SH-SY5Y (cell line): ENCODE results near the gene P2RY12.

Experiments
- GATA2 ChIP-seq: IDR thresholded peaks from 2 replicates; pipeline ENCODE4 v1.6.1; 2011; ENCODE audit warnings: mild to moderate bottlenecking, low read depth, low read length
- GATA3 ChIP-seq: IDR thresholded peaks from 2 replicates; pipeline ENCODE4 v1.6.1; 2011; ENCODE audit warnings: low read depth, mild to moderate bottlenecking, low read length, moderate library complexity

DNA sequence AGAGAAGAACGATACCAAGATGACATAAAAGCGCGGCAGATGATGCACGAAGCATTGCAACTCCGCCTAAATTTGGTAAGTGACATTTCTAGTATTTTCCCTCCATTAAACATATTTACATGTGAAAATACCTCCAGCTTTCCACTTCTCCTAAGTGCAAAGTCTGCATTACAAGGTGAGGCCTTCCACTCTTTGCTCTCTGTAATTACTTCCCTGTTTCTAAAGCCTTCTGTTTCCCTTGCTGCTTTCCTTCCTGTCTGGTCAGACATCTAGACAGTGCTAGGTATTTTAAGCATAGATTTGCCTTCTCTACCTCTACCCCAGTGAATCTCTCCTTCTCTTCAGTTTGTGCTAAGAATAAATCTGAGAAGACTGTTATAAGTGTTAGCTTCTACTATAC is 1.9 kb downstream of the P2RY12 start:
- TF ChIP-seq GATA2 (no peak), GATA3 (no peak)
